Kidney (tissue), 14 donors: ENCODE data around the gene PELI3. TPM values are rescaled to one million over a fixed set of nuclear protein-coding genes. Genes with fewer than 3 reads are reported as not detected.
A peak's percentile ranks its signal among the peaks of the same experiment; 100 is the strongest.

Experiments used
- DNase-seq, 5 donors: peaks; one replicate each; pipeline ENCODE4 v3.0.0-alpha.2; 2013 to 2020
- FAIRE-seq: peaks from 2 replicates; lab custom pipeline; 2012; peaks lifted over from hg19 to GRCh38; lab: Jason Lieb, UNC
- H3K27ac ChIP-seq, 2 donors: one replicate each; pipeline ENCODE4 v1.7.0; 2013; ENCODE audit warnings: low read depth in 2 of 2, low read length in 2 of 2, inconsistent platforms in 1 of 2
- H3K27me3 ChIP-seq: one replicate; pipeline ENCODE4 v1.7.1; 2013; ENCODE audit warnings: low read length, inconsistent platforms; ENCODE audit not compliant: control insufficient read depth, insufficient read depth
- H3K36me3 ChIP-seq, 3 donors: one replicate each; pipeline versions ENCODE4 v1.7.0 to v1.7.1; 2013; ENCODE audit warnings: low read length in 3 of 3, control low read depth in 1 of 3, inconsistent platforms in 1 of 3; ENCODE audit not compliant: insufficient read depth in 3 of 3, control insufficient read depth in 2 of 3
- H3K4me1 ChIP-seq, 3 donors: one replicate each; pipeline versions ENCODE4 v1.7.0 to v1.7.1; 2013; ENCODE audit warnings: low read length in 3 of 3, inconsistent platforms in 1 of 3, low read depth in 1 of 3; ENCODE audit not compliant: control insufficient read depth in 2 of 3, insufficient read depth in 2 of 3
- H3K4me3 ChIP-seq, 3 donors: one replicate each; pipeline versions ENCODE4 v1.7.0 to v1.8.1; 2013; ENCODE audit warnings: low read length in 3 of 3, control low read depth in 1 of 3, inconsistent platforms in 1 of 3
- H3K9ac ChIP-seq, 3 donors: one replicate each; pipeline versions ENCODE4 v1.7.0 to v1.7.1; 2013; ENCODE audit warnings: low read length in 3 of 3, control low read depth in 1 of 3, inconsistent platforms in 1 of 3
- H3K9me3 ChIP-seq, 3 donors: one replicate each; pipeline versions ENCODE4 v1.7.0 to v1.7.1; 2013; ENCODE audit warnings: low read length in 3 of 3, control low read depth in 1 of 3, inconsistent platforms in 1 of 3; ENCODE audit not compliant: control insufficient read depth in 2 of 3, insufficient read depth in 1 of 3
- CTCF ChIP-seq: IDR thresholded peaks from 3 replicates; pipeline ENCODE4 v1.5.1; 2012; ENCODE audit warnings: mild to moderate bottlenecking, moderate library complexity, borderline replicate concordance; ENCODE audit not compliant: insufficient read depth; ENCODE audit errors: extremely low read depth
- intact Hi-C: fragments of 100-400 bp; cut with DNase I; formaldehyde crosslinking; loops from one replicate; pipeline ENCODE4 v1.11.1; 2022
- polyA plus RNA-seq: library from polyadenylated mRNA; stranded (reverse); fragments of 350-450 nt; fragmentation: Illumina TruSeq; extraction: RNeasy Lipid Tissue Mini Kit (QIAGEN cat#74804); gene quantifications from one replicate; pipeline ENCODE4 v1.2.3, GENCODE V29; 2014; ENCODE audit warnings: low read depth, low replicate concordance; ENCODE audit not compliant: insufficient read depth
- total RNA-seq: library from RNA; stranded (reverse); fragmentation: NEBNext Ultra II Directional; extraction: Animal tissue kit (Norgen Biotek cat#: 25700); gene quantifications from one replicate; pipeline ENCODE4 v1.2.1, GENCODE V29; 2021
- donor health status: control.
- donor health status: control.
- donor health status: control.
- donor health status: control.
- donor health status: control.
- donor health status: DM: yes; HTN: yes; CAD: no.
- donor health status: Normal renal cell carcinoma (clear cell type).

The PELI3 gene
- total and polyA plus RNA-seq, 2 donors from 2014 or later, result 8.1 to 9.1 TPM

- H3K27ac ChIP-seq, result no peak overlapping the region
- peaks cover 0 to 5% (median 5%) of the 10 kb centered on the region in 3 donors for H3K36me3 ChIP-seq
- H3K9me3 ChIP-seq, result no peaks in the 10 kb centered on the region
- DNase-seq (no peak), FAIRE-seq (no peak)
- no peak for TF ChIP-seq CTCF
- intact Hi-C loops, result no loop called here
- H3K4me1 ChIP-seq, result peaks cover 0 to 11% (median 8%) of the 10 kb centered on the region in 3 donors
- no peaks in the 10 kb centered on the region for H3K27me3 ChIP-seq
- peak overlapping the region; percentile 81 to 100 (median 99) for H3K4me3 ChIP-seq
- H3K9ac ChIP-seq, result peak overlapping the region; percentile 56 to 95 (median 71)
Measured at GRCh38 chr11:66510990-66511339, 44.3 kb downstream of the PELI3 start.

GRCh38 chr11:66523611-66524010 is 56.9 kb downstream of the PELI3 start:
- DNase-seq (peak in 1 of 5 donors; percentile 42), FAIRE-seq (no peak)
- Histone ChIP-seq H3K9me3 (no peaks in the 10 kb centered on the region), H3K4me3 (no peak overlapping the region), H3K9ac (no peak overlapping the region), H3K27me3 (no peaks in the 10 kb centered on the region), H3K36me3 (peaks cover 2 to 20% (median 20%) of the 10 kb centered on the region in 3 donors), H3K4me1 (no peaks in the 10 kb centered on the region), H3K27ac (no peak overlapping the region)
- TF ChIP-seq CTCF, result no peak
- intact Hi-C loops, result no loop called here

GRCh38 chr11:66524304-66525040 is 57.8 kb downstream of the PELI3 start:
- Histone ChIP-seq H3K9me3 (no peaks in the 10 kb centered on the region), H3K4me1 (no peaks in the 10 kb centered on the region), H3K27ac (no peak overlapping the region), H3K4me3 (no peak overlapping the region), H3K36me3 (peaks cover 2 to 18% (median 18%) of the 10 kb centered on the region in 3 donors), H3K9ac (no peak overlapping the region), H3K27me3 (no peaks in the 10 kb centered on the region)
- no peak for FAIRE-seq
- TF ChIP-seq CTCF, result no peak
- intact Hi-C loops, result no loop called here
- DNase-seq, result no peak

Other genes starting within 250 kb of the PELI3 start
- 30.6 TPM for gene KLC2, start 209.2 kb upstream of the PELI3 start, total RNA-seq
- gene KLC2, start 209.2 kb upstream of the PELI3 start, polyA plus RNA-seq, result 16.2 TPM
- 153 TPM for gene RAB1B, start 198.3 kb upstream of the PELI3 start, total RNA-seq
- gene RAB1B, start 198.3 kb upstream of the PELI3 start, polyA plus RNA-seq, result 197 TPM
- 0.63 TPM for gene CNIH2, start 188.7 kb upstream of the PELI3 start, total RNA-seq
- gene CNIH2, start 188.7 kb upstream of the PELI3 start, polyA plus RNA-seq, result not detected
- gene YIF1A, start 177.8 kb upstream of the PELI3 start, total RNA-seq, result 92.1 TPM
- gene YIF1A, start 177.8 kb upstream of the PELI3 start, polyA plus RNA-seq, result 115 TPM
- 0.19 TPM for gene TMEM151A, start 175.0 kb upstream of the PELI3 start, total RNA-seq
- not detected for gene TMEM151A, start 175.0 kb upstream of the PELI3 start, polyA plus RNA-seq
- gene CD248, start 149.9 kb upstream of the PELI3 start, total RNA-seq, result 22.9 TPM
- gene CD248, start 149.9 kb upstream of the PELI3 start, polyA plus RNA-seq, result 14.8 TPM
- gene RIN1, start 130.5 kb upstream of the PELI3 start, total RNA-seq, result 9.2 TPM
- 2.3 TPM for gene RIN1, start 130.5 kb upstream of the PELI3 start, polyA plus RNA-seq
- gene BRMS1, start 121.8 kb upstream of the PELI3 start, total RNA-seq, result 32.8 TPM
- gene BRMS1, start 121.8 kb upstream of the PELI3 start, polyA plus RNA-seq, result 69.7 TPM
- gene B4GAT1, start 119.3 kb upstream of the PELI3 start, total RNA-seq, result 21.7 TPM
- gene B4GAT1, start 119.3 kb upstream of the PELI3 start, polyA plus RNA-seq, result 59.9 TPM
- gene SLC29A2, start 95.1 kb upstream of the PELI3 start, total RNA-seq, result 10.4 TPM
- gene SLC29A2, start 95.1 kb upstream of the PELI3 start, polyA plus RNA-seq, result 17.5 TPM
- gene NPAS4, start 45.9 kb upstream of the PELI3 start, total RNA-seq, result 0.19 TPM
- not detected for gene NPAS4, start 45.9 kb upstream of the PELI3 start, polyA plus RNA-seq
- gene MRPL11, start 28.1 kb upstream of the PELI3 start, total RNA-seq, result 34.1 TPM
- gene MRPL11, start 28.1 kb upstream of the PELI3 start, polyA plus RNA-seq, result 97.3 TPM
- 41.7 TPM for gene DPP3, start 13.5 kb downstream of the PELI3 start, total RNA-seq
- 32.9 TPM for gene DPP3, start 13.5 kb downstream of the PELI3 start, polyA plus RNA-seq
- 85.4 TPM for gene BBS1, start 43.7 kb downstream of the PELI3 start, total RNA-seq
- 30.1 TPM for gene BBS1, start 43.7 kb downstream of the PELI3 start, polyA plus RNA-seq
- 18.7 TPM for gene ZDHHC24, start 79.1 kb downstream of the PELI3 start, total RNA-seq
- 13.2 TPM for gene ZDHHC24, start 79.1 kb downstream of the PELI3 start, polyA plus RNA-seq
- 0.16 TPM for gene ACTN3, start 80.0 kb downstream of the PELI3 start, total RNA-seq
- gene ACTN3, start 80.0 kb downstream of the PELI3 start, polyA plus RNA-seq, result not detected
- gene CTSF, start 101.7 kb downstream of the PELI3 start, total RNA-seq, result 58.0 TPM
- 80.4 TPM for gene CTSF, start 101.7 kb downstream of the PELI3 start, polyA plus RNA-seq
- gene CCDC87, start 126.2 kb downstream of the PELI3 start, total RNA-seq, result 1.0 TPM
- gene CCDC87, start 126.2 kb downstream of the PELI3 start, polyA plus RNA-seq, result 0.13 TPM
- 40.7 TPM for gene CCS, start 126.3 kb downstream of the PELI3 start, total RNA-seq
- gene CCS, start 126.3 kb downstream of the PELI3 start, polyA plus RNA-seq, result 78.7 TPM
- gene RBM14, start 149.7 kb downstream of the PELI3 start, total RNA-seq, result 80.6 TPM
- 35.9 TPM for gene RBM14, start 149.7 kb downstream of the PELI3 start, polyA plus RNA-seq
- 125 TPM for gene RBM4, start 171.8 kb downstream of the PELI3 start, total RNA-seq
- gene RBM4, start 171.8 kb downstream of the PELI3 start, polyA plus RNA-seq, result 168 TPM
- 18.2 TPM for gene RBM4B, start 211.0 kb downstream of the PELI3 start, total RNA-seq
- gene RBM4B, start 211.0 kb downstream of the PELI3 start, polyA plus RNA-seq, result 20.8 TPM